D341Med (cell line): ENCODE measurements around the gene NDRG3.
A peak's percentile ranks its signal among the peaks of the same experiment; 100 is the strongest.
"Not testable (repeated sequence)": the region's sequence is repeated elsewhere in the genome, so short reads cannot be mapped to it uniquely, and the experiment has no call there.

Experiments
- DNase-seq: peaks from one replicate; pipeline ENCODE4 v3.0.0; 2012; ENCODE audit warnings: low spot score

The NDRG3 gene

DNA sequence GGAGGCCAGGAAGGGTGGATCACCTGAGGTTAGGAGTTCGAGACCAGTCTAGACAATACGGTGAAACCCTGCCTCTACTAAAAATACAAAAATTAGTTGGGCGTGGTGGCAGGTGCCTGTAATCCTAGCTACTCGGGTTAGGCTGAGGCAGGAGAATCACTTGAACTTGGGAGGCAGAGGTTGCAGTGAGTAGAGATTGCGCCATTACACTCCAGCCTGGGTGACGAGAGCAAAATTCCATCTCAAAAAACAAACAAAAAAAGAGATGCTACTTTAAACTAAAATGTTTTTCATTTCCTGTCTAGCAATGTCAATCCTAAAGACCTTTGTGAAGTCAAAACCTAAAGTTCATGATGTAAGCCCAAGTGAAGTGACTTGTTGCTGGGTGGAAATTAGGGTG lies 14.8 kb upstream of the NDRG3 start:
- DNase-seq = no peak

GRCh38 chr20:36758276-36758675 lies 12.4 kb upstream of the NDRG3 start:
- DNase-seq = no peak

GRCh38 chr20:36756496-36756895 lies 10.6 kb upstream of the NDRG3 start:
- DNase-seq = no peak

- peak; percentile 76 for DNase-seq
These were observed 8.8 kb upstream of the NDRG3 start for GRCh38 chr20:36754656-36755222.

GRCh38 chr20:36752582-36752981 lies 6.7 kb upstream of the NDRG3 start:
- DNase-seq = no peak

DNA sequence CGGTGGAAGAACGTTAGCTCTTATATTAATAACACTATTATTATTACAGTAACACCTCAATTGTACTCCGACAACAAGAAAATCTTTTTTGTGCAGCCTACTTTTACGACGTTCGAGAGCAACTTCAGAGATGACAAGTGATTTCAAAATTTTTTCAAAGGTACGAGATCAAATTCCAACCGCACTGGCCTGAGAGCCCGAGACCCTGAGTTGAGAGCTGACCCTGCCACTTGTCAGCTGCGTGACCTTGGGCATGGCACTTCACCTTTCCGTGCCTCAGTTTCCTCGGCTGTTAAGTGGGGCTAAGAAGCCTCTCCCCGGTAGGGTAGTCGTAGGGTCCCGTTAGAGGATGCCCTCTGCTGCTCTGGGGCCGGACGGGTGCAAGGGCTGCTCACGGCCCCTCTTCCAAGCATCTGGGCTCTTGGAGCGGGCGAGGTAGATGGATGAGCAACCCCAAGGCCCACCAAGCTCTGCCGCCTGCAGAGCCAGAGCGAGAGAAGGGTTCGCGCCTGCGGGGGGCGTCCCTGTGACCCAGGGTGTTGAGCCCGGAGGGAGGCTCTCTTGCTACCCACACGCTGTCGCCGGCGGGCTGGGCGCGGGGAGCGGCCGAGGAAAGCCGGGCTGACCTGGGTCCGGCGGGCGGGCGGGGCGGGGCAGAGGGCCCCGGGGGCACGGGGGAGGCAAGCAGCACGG lies 510 bp downstream of the NDRG3 start:
- DNase-seq = no peak

GRCh38 chr20:36744764-36745191 lies 1.1 kb downstream of the NDRG3 start:
- DNase-seq = peak; percentile 77

GRCh38 chr20:36744243-36744642 lies 1.6 kb downstream of the NDRG3 start:
- DNase-seq = no peak

GRCh38 chr20:36742558-36742957 lies 3.3 kb downstream of the NDRG3 start:
- DNase-seq = no peak

- DNase-seq = no peak
These were observed 4.8 kb downstream of the NDRG3 start for GRCh38 chr20:36741072-36741471.

GRCh38 chr20:36737183-36737499 lies 8.7 kb downstream of the NDRG3 start:
- no peak for DNase-seq

DNA sequence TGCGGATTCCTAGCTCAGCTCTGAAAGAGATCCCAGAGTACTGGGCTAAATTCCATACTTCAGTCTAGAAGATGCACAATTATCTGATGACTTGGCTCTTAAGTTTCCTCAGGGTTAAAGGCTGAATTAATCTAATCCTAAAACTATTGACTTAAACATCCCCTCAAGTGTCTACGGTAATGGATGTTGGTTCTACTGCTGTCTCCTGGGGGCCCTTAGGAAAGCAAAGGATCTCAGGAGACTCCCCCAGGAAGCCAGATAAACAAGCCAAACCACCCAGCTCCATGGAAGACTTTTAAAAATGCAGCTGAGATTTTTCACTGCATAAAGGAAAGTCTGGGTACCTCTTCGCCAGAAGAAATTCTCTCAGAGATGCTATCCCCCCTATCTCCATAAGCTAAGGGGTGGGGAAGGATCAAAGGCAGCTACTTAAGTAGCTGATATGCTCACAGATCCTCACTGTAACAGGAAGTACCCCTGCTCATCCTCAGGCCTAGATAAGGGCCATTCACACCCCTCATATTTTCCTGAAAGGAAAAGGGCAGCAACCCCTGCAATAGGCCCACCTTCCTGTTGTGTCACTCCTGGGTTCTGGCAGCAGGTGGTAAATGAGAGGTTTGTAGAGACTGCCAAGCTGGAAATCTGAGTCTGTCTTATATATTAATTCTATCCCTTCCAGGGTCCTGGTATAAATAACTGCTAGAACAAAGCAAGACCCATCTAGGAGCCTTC lies 9.3 kb downstream of the NDRG3 start:
- no peak for DNase-seq

- DNase-seq = no peak
These were observed 13.4 kb downstream of the NDRG3 start for GRCh38 chr20:36732456-36732855.

DNA sequence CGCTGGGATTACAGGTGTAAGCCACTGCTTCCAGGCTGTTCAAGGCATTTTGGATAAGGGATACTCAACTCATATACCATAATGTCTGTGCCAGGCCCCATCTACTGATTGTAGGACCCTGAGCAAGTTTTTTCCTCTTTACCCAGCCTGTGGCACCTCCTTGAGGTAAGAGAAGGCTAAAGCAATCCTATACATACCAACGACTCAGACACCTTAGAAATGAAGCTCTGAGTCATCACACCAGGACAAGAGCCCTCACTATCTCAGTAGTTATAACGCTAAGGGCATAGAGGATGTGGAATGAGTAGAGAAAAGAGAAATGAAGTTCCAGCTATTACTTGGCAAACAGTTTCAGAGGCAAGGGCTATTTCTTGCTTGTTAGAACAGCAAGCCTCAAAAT lies 16.9 kb downstream of the NDRG3 start:
- DNase-seq = no peak

DNA sequence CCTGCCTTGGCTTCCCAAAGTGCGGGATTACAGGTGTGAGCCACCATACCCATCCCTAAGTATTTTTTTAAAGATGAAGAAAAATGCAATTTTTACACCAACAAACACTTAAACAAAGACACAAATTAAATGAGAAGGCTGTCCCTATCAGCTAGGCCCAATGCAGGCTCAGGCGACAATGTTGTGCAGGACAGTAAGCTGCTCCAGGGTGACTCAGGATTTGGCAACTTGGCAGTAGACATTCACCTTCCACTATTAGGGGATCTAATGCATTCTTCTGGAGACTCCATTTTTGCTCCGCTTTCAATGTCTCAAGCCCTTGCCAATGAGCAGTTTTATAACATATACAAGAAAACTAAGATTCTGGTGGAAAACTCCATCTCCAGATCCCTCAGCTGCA lies 19.7 kb downstream of the NDRG3 start:
- no peak for DNase-seq

DNA sequence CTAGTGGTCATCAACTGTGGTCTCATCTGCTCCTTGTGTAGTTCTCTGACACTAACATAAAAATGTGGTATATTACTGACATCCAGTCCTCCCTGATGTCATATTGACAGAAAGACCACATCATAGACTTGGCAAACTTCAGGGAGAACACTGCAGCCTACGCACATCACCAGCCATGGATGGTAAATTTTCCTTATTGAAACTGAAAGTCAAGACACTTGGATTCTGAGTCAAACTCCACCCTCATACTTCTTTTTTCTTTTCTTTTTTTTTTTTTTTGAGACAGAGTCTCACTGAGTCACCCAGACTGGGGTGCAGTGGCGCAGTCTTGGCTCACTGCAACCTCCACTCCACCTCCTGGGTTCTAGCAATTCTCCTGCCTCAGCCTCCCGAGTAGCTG lies 25.4 kb downstream of the NDRG3 start:
- no peak for DNase-seq

- no peak for DNase-seq
These were observed 28.2 kb downstream of the NDRG3 start for GRCh38 chr20:36717657-36718056.

DNA sequence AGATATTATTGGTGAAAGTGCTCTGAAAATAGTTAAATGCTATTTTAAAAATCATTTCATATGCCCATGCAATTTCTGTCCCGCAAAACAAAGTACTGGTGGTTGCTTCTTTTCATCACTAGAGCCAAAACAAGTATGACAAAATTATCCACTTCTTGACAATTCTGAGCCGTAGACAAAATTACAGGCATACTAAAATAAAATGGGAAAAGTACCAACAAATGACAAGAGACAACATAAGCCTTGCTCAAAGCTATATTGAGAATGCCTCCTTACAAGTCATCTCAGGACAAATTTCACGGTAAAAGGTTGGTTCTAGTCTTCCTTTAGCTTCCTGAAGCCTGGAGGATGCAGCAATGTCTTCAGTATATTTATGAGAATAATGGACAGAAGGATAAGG lies 28.9 kb downstream of the NDRG3 start:
- DNase-seq = no peak

GRCh38 chr20:36712775-36713174 lies 33.1 kb downstream of the NDRG3 start:
- DNase-seq = no peak

GRCh38 chr20:36709126-36709525 lies 36.8 kb downstream of the NDRG3 start:
- no peak for DNase-seq

DNA sequence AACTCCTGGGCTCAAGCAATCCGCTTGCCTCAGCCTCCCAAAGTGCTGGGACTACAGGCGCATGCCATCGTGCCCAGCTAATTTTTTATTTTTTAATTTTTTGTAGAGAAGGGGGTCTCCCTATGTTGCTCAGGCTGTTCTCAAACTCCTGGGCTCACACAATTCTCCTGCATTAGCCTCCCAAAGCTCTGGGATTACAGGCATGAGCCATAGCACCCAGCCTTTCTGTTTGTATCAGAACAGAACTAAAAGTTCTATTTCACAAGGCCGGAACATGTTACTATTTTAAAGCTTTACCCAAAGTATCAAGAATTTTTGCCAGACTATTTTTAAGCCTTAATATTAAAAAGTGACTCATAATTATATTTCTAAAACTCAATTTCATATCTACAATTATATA lies 42.4 kb downstream of the NDRG3 start:
- no peak for DNase-seq

DNA sequence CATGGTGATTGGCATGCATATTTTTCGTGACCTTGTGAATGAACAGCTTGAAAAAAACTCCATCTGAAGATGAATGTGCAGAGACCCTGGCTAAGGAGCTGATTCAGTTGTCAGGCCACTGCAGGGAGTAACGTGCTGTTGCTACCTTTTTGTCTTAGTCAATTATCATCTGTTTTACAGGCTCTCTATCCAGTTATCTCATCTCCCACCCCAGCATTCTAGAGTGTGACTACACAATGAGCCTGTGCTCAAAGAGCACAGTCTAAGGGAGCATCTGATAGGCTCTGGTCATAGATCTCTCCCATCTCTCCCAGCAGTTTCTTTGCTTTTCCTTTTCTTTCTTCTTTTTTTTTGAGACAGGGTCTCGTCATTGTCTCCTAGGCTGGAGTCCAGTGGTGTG lies 45.5 kb downstream of the NDRG3 start:
- DNase-seq = no peak

DNA sequence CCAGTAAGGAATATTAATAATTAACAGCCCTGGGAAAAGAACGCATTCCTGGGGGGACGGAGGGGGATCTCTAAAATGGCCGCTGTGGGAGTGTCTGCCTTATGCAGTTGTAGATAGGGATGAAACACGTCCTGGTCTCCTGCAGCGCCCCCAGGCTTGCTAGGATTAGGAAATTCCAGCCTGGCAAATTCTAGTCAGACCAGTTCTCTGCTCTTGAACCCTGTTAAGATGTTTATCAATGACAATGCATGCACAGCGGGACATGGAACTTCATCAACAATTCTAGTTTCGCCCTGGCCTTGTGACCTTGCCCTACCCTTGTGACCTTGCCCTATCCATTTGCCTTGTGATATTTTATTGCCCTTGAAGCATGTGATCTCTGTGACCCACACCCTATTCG lies 50.4 kb downstream of the NDRG3 start:
- not testable (repeated sequence) for DNase-seq

- no peak for DNase-seq
These were observed 57.3 kb downstream of the NDRG3 start for GRCh38 chr20:36688630-36689029.
